GM21360 (cell line): ENCODE data around the gene FMNL2.

Experiments used
- ATAC-seq: cut with Tn5 transposase; IDR thresholded peaks from one replicate; pipeline ENCODE4 v1.9.1; 2021; ENCODE audit warnings: mild to moderate bottlenecking, moderate library complexity; ENCODE audit not compliant: unreplicated experiment

FMNL2 gene

DNA sequence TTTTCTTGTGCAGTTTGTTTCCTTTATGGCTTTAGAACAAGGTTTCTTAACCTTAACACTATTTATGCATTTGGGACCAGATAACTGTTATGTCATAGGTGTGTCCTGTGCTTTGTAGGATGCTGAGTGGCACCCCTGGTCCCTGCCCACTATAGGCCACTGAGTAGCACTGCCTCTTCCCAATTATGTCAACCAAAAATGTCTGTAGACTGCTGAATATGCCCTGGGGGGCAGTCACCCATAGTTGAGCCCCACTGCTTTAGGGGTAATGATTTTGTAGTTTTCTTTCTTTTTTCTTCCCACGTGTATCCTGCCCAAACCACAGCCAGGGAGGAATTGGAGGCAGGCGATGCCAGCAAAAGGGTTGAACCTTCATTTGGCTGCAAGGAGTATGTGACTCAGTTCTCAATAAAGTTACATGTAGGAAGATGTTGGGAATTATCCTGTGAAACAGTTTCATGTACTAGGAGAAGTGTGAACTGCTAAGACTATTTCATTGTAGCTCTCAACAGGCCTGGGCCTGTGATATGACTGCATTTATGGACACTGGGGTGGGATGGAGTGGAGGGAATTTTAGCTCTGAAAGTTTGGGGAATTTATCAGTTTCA lies 65.7 kb downstream of the FMNL2 start:
- no peak for ATAC-seq

DNA sequence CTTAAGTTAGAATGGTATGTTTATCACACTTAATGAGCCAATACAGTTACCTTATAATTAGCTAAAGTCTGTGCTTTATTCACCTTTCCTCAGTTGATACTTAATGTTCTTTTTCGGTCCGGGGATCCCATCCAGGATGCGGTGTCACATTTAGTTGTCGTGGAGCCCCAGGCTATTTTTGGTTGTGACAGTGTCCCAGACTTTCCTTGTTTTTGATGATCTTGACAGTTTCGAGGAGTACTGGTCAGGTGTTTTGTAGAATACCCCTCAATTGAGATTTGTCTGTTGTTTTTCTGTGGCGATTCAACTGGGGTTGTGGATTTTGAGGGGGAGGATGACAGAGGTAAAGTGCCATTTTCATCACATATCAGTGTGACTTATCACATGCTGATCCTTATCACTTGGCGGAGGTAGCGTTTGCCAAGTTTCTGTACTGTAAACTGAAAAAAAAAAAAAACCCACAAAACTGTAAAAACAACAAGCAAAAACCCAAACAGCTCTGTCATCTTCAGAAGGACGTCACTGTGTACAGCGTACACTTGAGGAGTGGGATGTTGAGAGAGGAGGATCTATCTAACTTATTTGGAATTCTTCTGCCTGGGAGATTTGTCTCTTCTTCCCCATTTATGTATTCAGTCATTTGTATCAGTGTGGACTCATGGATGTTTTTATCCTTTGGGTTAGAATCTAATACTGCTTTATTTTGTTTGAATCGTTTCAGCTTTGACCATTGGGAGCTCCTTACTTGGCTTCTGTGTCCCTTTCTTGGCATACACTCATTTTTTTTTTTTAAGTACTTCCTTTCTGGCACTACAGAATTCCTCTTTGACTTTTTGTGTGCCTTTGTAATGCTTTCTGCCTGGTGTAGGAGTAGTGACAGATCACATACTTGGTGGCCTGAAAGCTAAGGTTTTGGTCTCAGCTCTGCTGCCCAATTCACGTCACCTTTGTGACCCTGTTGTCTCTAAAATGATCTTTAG lies 68.1 kb downstream of the FMNL2 start:
- no peak for ATAC-seq

DNA sequence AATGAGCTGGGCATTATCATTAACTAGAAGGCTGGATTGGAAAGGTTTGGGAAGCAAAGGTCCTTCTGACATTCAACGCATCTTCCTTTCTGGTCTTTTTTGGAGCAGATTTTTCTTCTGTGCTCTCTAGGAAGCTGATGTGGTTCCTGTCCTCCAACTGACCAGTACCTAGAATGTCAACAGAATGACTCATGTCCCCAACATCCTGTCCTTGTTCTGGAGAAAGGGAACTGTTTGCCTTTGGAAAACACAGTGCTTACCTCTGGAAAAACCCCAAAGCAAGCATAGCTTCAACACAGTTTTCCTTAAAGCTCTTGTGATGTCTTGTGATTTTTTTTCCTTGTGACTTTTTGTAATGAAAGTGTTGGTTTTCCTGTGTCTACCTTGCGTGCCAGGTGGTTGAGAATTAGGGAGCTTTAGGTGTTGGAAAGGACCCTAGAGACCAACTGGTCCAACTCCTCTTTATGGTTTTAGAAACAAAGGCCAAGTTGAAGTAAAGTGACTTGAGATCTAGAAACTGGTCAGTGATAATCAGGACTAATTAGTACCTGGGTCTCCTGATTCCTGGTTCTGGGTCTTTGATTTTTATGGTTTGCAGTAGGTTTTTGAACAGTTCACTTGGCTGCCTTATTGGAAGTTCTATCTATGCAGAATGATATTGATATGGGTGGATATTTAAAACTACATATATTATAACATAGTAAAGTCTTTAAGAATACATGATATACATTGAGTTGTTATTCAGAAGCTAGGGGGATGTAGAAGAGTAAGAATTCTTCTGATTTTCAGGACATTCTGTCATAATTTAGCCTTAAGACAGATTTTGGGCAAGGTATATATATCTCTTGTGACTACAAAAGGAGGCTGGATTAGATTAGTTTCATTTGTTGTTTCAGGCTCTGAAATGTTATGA lies 70.5 kb downstream of the FMNL2 start:
- ATAC-seq = peak; percentile 10

DNA sequence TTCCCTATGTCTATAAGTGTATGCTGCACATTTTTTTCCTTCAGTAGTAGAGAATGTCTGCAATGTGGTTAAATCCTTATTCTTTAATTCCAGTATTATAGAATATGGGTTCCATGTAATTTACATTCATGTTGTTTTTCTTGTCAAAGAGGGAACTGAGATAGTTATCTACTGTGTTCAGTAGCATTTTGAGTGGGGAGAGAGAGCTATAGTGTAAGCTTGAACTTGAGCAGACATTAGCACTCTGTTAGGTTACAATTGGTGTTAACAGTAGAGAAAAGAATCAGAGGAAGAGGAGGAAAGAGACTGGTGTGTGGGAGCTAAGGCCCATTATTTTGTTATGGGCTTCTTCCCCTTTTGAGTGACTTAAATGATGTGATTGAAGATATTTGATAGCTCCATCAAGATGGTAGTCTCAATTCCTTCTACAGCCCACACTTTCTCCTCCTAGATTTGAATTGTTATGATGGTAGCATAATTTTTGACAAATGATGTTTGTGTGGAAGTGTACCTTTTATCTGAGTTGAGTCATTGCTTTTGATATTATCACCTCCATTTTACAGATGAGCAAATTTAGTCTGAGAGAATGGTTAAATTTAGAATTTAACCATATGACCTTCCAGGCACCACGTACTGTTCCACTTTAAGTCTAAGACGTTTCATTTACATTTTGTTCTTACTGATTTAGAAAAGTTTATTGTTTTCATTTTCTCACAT lies 71.3 kb downstream of the FMNL2 start:
- ATAC-seq = peak; percentile 55

DNA sequence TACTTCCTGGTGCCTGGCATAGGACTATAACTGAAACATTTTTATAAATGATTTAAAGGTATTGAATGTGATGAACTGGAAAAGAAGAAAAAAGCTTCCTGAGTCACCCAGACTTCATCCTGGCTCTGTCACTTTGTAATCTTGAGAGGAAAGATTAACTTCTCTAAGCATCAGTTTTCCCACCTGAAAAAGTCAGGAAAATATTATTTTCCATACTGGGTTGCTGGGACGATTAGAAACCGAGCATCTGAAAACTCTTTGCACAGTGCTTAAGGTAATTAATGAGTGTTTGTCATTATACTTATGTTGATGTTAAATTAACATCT lies 71.8 kb downstream of the FMNL2 start:
- ATAC-seq = no peak

DNA sequence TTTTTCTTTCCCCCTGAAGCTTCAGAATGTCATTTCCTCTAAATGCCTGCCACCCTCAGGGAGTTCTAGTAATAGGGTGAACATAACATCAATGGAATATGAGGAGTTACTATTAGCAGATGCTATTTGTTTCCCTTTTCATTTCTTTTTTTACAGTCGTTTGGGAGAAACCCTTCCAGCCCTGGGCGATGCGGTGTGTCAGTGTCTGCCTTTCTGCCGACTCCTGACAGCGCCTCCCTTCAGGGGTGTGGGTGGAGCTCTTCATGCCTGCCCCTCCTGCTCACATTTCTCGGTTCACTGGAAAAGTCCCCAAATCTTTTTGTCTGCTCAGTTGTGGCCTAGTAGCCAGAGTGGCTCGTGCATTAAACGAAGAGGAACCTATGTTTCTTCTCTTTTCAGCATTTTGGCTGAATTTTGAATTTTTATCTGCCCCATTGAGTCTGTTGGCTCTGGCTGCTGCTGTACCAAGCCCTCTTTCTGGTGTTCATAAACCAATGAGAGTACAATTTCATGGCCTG lies 72.3 kb downstream of the FMNL2 start:
- ATAC-seq = peak; percentile 79

DNA sequence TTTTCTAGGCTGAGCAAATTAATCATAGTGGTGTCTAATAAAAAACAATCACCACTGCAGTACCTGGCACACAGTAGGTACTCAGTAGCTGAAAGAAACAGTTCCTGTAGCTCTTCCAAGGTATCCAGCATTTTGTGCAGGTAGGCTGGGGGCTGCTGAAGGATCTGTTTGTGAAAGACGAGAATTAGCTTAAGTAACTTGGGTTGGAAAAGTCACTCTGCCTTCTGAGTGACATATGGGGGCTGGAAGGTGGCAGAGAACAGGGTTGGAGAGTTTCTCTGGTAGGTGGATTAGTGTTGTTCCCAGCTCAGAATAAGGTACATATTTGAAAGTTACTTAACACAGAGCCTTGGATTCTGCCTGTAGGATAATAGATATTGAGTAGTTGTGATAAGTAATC lies 72.8 kb downstream of the FMNL2 start:
- ATAC-seq = no peak

DNA sequence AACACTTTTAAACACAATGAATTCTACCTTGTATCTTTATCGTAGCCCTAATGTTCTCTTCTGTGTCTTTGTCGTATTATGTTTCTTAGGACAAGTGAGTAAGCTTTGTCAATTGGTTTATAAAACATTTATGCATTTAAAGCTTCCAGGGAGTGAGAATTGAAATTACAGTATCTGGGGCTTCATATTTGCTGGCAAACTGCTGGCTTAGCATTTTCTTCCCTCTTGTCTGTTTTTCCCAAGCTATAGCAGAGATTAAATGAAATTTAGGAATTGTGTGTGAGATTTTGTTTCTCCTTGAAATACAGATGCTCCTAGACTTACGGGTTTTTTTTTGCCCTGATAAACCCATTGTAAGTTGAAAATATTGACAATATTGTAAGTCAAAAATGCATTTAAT lies 73.3 kb downstream of the FMNL2 start:
- no peak for ATAC-seq

DNA sequence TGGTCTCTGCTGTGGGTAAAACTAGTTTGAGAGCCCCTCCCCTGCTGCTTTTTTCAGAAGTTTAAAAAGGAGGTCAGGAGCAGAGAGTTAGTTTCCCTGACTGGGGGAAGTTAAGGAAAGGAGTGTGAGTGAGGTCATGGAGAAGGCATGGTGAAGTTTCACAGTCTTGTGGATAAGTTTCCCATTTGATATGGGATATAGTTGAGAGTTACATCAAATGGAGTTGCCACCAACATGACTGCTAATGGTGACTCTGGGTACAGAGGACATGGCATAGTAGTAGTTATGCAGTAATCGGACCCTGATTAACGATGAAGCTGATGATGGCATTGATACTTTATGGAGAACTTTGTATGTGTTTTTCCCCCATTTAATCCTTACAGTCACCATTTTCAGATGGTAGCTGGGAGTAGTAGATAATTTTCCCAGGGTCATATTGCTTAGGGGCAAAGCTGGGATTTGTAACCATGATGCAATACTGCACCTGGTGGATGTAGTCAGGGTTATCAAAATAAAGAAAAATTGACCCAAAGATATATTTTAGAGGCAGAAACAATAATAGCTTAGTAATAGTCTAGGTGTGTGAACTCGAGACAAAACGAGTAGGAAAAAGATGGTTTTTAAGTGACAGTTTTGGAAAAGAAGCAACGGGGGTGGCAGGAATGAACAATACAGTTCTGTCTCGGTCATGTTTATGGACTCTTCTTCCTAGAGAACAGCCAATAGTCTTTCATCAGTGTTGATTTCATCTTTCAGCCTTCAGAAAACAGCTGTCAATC lies 74.6 kb downstream of the FMNL2 start:
- ATAC-seq = no peak

DNA sequence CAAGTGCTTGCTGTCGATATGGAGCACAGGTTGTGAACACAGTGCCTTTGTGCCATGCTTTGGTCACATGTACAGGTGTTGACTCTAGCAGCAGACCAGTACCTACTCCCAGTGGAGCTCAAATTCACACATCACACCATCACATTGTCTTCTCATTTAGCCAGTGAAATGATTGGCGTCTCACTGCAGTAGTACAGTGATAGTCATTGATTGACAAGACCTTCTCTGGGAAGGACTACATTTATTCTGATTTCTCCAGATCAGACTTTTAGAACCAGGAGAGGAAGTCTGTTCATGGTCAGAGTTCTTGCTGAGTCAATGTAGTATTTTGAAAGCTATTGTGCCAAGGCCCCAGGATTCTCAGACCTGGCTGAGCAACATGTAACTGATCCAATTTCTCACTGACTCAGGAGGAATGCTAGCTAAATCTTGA lies 75.2 kb downstream of the FMNL2 start:
- no peak for ATAC-seq

DNA sequence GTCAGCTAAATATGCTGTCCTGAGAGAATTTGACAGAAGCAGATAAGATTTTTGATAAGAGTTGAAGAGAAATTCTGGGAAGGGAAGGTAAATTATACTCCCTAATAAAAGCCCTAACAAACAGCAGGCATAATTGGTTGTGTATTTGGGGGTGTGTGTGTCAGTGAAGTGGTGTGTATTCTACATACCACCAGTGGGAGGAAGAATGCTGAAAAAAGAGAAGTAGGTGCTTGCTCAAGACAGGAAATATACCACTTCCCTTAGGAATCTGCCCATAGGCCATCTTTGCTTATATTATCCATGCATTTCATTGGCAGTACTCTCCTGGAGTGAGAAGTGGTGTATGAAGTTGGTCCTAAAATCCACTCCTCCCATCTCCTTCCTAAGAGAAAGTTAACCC lies 76.2 kb downstream of the FMNL2 start:
- no peak for ATAC-seq

DNA sequence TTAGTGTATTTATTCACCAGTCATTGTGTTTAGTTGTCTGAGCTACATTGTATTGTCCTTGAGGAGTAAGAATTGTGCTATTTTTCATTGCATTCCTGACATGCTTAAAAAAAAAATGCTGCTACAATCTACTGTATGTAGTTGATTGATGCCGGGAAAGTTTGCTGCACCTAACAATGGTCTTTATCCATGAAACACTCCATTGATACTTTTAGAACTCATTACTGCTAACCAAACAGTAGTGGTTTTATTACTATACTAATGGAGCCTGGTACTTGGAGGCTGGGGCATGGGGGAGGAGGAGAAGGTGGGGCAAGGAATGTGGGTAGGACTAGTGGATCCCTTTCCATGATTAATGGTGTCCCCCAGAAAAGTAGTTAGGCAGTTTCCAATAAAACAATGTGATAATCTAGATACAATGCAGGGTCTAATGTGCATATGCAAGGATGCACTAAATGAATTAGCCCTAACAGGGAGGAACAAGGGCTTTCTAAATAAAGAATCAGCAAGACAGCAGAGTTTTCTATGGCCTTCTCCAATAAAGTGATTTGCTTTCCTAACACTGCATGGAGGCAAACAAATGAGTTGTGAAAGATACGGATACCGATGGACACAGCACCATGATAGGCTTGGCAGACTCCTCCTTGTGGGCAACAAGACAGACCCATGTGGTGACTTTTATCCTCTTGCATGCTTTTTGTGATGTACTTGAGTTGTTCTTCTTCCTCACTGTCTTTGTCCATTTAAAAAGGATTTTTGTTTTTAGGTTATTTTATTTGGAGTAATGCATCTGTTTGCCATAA lies 78.5 kb downstream of the FMNL2 start:
- ATAC-seq = no peak

DNA sequence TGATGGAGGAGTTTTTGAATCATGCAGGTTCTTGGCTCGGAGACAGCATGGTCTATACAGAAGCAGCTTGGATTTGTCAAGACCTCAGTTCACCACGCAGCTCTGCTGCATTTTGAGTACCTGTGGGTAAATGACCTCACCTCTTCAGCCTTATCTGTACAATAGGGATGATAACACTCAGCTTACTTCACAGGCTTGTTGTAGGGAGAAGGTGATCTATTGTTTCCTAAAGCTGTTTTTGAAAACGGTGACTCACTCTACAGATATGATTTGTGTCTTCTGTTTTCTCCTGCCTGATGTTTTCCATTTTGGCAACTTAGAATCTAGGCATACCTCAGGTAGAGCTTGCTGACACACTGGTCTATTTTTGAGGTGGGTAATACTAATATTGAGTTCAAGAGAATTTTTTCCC lies 80.3 kb downstream of the FMNL2 start:
- ATAC-seq = no peak

DNA sequence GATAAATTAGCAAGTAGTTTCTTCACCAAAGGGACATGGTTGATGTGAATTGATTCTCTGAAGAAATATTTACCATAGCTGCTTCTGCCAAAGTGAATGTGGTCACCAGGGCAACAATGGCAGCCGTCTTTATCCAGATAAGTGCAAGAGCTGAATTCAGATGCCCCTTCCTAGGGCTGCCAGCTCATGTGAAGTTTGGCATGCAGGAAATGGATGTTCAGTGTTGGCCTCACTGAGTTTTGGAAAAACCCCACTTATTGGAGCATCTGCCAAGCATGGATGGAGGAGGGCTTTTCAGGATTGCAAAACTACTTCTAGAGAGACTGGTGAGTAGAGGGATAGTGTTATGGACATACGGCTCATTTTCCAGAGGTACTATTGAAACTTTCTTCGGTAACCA lies 80.8 kb downstream of the FMNL2 start:
- no peak for ATAC-seq

DNA sequence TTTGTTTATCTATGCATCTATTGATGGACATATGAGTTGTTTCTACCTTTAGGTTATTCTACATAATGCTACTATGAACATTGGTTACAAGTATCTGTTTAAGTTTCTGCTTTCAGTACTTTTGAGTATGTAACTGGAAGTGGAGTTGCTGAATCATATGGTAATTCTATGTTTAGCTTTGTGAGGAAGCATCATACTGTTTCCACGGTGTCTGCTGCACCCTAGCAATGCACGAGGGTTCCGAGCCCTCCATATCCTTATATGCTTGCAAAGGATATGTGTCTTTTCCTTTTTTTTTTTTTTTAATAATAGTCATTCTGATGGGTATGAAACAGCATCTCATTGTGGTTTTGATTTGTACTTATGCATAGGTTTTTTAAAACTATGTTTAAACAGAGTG lies 83.7 kb downstream of the FMNL2 start:
- ATAC-seq = peak; percentile 77

DNA sequence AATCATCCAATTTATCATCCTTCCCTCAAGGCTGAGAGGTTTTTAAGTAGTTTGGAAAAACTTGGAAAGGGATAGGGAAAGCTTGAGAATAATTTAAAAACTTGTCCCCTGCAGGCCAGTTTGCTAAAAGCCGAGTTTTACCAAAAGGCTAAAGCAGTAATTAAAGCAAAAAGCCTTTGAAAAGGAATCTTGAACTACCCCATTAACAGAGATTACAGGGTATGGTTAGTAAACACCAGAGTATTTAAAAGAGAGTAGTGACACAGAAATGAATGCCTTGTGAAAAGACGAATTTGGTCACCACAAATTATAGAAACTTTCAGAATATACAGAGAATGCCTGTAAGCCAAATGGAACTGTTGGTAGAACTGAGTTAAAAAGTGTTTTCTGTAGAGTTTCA lies 85.0 kb downstream of the FMNL2 start:
- ATAC-seq = no peak

DNA sequence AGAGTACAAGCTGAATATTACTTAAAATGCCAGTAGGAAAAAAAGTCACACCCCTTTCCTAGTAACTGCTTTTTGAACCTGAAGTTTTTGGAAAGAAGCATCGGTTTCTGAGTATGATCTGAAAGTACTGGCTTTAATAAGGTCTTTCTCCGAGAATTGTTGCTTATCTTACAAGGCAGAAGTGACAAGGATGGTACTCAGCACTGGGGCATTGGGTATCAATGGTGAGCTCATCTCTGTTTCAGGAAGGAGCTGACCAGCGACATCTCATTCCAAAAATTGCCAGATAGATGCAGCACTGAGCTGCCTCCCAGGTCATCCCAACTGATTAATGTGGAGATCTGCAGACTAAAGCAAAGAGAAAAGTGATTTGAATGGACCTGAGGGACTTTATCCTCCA lies 85.4 kb downstream of the FMNL2 start:
- no peak for ATAC-seq

DNA sequence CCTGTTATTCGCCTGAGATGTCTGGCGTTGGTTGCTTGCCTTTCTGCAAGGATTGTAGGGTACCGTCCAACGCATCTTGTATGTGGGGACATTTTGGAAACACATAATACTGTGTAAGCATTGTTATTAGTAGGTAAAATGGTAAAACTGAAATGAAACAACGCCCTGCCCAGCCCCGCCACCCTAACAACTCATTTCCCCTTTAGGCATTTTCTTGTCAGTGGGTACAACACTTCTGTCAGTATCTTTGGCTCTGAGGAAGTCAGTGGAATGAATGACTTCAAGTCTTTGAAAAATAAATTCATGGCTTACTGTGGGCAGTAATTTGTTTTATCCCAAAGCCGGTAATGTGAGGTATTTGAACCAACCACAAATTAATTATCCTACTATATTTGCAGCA lies 86.0 kb downstream of the FMNL2 start:
- ATAC-seq = no peak
